Activated naive CD4-positive, alpha-beta T cell (primary cell): ENCODE data around the gene SLC16A8.
"Not testable (repeated sequence)": the region's sequence is repeated elsewhere in the genome, so short reads cannot be mapped to it uniquely, and the experiment has no call there.

Experiments used
- DNase-seq, 4 experiments: peaks; one replicate each; lab custom pipeline; 2025; lab: John Stamatoyannopoulos, UW

SLC16A8 gene

DNA sequence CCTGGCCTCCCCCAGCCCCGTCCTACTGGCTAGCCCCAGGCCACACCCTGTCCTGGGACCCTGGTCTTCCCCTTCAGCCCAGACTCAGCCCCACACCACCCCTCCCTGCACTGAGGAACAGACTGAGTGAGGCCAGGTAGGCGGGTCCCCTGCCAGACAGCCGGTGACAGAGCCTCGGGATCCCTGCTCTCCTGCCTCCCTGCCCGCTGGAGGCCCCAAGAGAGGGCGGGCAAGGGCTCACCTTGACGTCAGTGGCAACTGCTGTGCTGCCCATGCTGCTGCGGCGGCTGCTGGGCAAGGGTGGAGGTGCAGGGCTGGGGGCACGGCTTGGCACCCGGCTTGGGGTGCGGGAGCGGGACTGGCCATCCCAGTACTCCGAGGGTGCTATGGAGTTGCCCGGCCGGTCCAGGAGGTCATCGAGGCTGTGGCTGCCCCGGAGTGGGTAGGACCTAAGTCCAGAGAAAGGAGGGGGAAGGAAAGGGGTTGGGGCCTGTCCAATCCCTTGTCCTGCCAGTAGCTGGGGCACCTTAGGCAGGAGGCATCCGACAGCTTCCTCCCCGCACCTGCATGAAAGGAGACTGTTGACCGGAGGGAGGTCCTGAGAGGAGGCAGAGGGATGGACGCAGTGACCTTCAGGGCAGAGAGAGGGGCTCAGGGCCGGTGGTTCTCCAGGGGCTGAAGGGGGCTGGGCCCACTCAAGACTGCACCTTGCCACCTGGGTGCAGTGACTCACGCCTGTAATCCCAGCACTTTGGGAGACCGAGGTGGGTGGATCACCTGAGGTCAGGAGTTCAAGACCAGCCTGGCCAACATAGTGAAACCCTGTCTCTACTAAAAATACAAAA, 2.2 kb upstream of the SLC16A8 start:
- no peak for DNase-seq

- DNase-seq = no peak
Measured at GRCh38 chr22:38085501-38085900, 1.5 kb upstream of the SLC16A8 start.

GRCh38 chr22:38085056-38085455, 1.1 kb upstream of the SLC16A8 start:
- no peak for DNase-seq

GRCh38 chr22:38082986-38083710, 836 bp downstream of the SLC16A8 start:
- DNase-seq = no peak

- DNase-seq = no peak
Measured at GRCh38 chr22:38081941-38082828, 1.8 kb downstream of the SLC16A8 start.

DNA sequence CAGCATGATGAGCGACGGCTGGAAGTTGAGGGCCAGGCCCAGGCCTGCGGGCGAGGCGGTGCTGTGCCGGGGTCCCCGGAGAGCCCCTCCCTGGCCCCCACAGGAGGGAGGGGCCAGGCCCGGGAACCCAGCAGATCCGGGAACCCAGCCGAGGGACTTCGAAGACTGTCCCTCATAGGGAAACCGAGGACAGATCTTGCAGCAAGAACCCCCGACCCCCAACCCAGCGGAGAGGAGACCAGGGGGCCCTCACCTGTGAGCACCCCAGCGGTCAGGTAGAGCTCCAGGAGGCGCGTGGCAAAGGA, 2.4 kb downstream of the SLC16A8 start:
- no peak for DNase-seq

- DNase-seq = no peak
Measured at GRCh38 chr22:38080850-38081635, 2.9 kb downstream of the SLC16A8 start.

- DNase-seq = no peak
Measured at GRCh38 chr22:38080474-38080849, 3.5 kb downstream of the SLC16A8 start.

- no peak for DNase-seq
Measured at GRCh38 chr22:38079804-38080203, 4.2 kb downstream of the SLC16A8 start.

GRCh38 chr22:38079208-38079607, 4.8 kb downstream of the SLC16A8 start:
- not testable (repeated sequence) for DNase-seq

GRCh38 chr22:38078046-38078840, 5.7 kb downstream of the SLC16A8 start:
- no peak for DNase-seq

GRCh38 chr22:38077595-38077994, 6.4 kb downstream of the SLC16A8 start:
- no peak for DNase-seq

GRCh38 chr22:38077096-38077495, 6.9 kb downstream of the SLC16A8 start:
- no peak for DNase-seq

GRCh38 chr22:38075961-38076360, 8.0 kb downstream of the SLC16A8 start:
- no peak for DNase-seq

DNA sequence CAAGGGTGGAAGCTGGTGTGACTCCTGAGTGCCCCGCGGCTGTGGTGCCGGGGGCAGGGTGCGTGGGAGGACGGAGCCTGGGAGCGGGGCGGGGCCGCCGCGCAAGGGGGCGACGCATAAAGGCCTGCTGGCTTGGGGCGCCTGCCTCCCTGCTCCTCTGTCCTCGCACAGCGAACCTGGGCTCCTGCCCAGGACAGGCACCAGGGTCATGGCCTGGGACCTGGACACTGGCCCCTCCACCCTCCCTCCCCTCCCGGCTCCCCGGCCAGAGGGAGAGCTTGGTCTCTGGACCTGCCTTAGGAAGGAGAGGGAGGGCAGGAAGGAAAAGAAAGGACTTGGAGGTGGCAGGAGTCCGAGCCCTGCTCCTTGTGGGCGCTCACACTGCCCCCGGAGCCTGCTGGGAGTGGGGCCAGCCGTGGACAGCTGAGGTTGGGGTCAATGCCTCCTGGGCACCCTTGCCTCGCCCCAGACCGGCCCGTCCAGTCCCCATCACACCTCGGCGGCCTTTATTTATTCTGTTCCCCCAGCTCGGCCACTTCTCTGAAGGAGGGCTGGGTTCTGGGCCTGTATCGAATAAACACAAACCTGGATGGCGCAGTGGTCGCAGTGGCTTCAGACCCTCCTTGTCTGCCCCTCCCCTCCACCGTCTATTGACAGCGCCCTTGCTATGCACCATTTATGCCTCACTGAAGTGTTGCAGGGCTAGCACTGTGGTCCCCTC, 8.7 kb downstream of the SLC16A8 start:
- no peak for DNase-seq

DNA sequence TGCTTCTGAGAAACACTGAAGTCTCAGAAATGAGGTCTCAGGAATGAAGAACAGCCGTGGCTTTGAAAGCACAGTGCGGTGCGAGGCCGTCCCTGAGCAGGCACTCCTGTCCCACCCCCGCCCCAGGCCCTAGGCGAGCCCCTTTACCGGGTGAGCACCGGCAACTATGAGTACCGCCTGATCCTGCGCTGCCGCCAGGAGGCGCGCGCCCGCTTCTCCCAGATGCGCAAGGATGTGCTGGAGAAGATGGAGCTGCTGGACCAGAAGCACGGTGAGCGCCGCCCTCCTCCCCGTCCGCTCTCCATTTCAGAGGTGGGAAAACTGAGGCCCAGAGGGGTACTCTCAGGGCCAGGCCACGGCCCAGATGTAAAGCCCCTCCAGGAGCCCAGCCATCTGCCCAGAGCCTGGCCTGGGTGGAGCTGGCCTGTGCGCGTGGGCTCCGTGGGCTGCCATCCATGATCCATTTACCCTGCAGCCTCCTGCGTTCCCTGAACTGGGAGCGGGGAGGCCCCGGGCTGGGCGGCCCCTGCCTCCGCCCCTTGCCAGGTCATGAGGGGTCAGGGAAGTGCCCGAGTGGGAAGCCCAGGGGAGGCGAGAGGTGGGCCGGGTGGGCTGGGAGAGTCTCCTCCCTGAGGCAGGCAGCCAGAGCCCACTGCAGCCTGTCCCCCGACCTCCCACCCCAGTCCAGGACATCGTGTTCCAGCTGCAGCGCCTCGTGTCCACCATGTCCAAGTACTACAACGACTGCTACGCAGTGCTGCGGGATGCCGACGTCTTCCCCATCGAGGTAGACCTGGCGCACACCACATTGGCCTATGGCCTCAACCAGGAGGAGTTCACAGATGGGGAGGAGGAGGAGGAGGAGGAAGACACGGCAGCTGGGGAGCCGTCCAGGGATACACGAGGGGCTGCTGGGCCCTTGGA, 9.5 kb downstream of the SLC16A8 start:
- no peak for DNase-seq

- no peak for DNase-seq
Measured at GRCh38 chr22:38073150-38074130, 10.5 kb downstream of the SLC16A8 start.
